Measurements from ENCODE around the gene FAM98B. TPM values are rescaled to one million over a fixed set of nuclear protein-coding genes. Genes with fewer than 3 reads are reported as not detected.
"Not testable (repeated sequence)": the region's sequence is repeated elsewhere in the genome, so short reads cannot be mapped to it uniquely, and the experiment has no call there.

The FAM98B gene
- 64.4 and 66.9 TPM in 2 replicates for total RNA-seq

DNA sequence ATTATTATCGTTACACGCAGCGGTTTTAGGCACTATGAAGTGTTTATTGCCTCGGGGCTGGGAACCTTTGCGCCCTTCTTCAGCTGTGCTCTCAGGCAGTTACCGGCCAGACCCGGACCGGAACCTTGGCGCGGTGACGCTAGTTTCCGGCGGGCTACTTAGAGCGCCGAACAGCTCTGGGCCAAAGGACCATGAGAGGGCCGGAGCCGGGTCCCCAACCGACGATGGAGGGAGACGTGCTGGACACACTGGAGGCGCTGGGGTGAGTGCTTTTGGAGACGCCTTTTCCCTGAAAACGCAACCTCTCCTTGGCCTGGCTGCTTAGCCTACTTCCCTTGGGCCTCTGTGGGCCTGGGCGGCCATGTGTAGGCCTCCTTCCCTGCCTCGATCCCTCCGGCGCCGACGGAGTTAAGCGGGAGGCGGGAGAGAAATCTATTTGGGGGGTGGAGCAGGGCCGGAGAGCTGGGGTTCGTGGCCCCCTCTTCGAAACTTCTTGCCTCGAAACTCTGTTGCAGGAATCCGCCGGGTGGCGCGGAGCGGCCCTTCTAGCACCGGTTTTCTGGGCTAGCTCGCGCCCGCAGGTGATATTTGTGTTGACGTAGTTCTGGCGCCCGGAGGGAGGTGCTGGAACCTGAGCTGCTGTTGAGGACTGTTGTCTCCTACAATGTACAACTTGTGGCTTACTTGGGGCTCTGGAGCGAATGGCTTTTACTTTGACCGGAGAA, at the start of gene FAM98B:
Gene FAM98B (plus strand): TSS at position 157 of the 725 bp plus-strand sequence. CDS start 35 bp downstream, at position 192.
- Mint-ChIP-seq H3K4me3 (peak within 1 kb of the TSS; percentile 96), H3K9me3 (no peaks in the 10 kb centered on the region), H3K36me3 (ENCODE audit: low read depth) (peaks cover 6% of the 10 kb centered on the region), H3K27ac (peak within 1 kb of the TSS; percentile 95), H3K27me3 (ENCODE audit: insufficient read depth) (peaks cover 19% of the 10 kb centered on the region), H3K4me1 (ENCODE audit: low read depth) (peaks cover 22% of the 10 kb centered on the region)
- peak; percentile 85 for DNase-seq (ENCODE audit: low spot score)
- intact Hi-C loops (cut with micrococcal nuclease): loop anchor here (1.0 to 5.0 kb wide), 7 partner anchors 14 to 1478 kb away; partner anchors contain the start of gene EIF2AK4

DNA sequence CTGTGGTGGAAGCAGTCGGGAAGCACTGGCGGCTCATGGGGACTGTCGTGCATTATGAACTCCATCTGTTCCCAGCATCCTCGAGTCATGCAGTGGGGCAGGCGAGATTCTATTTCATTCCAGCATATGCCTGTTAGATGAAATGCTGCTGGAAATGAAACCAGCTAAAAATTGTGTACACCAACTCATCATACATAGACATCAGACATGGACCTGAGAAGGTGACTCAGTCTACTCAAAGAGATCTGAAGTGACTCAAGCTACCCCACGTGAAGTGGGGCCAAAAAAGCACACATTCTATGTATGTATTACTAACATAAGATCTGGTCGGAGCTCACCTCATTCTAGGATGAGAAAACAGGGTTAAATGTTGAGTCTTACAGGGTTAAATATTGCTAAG, 47.5 kb upstream of the FAM98B start:
- no peak overlapping the region for H3K27ac Mint-ChIP-seq
- no peak overlapping the region for H3K4me3 Mint-ChIP-seq
- no peaks in the 10 kb centered on the region for H3K9me3 Mint-ChIP-seq
- no peaks in the 10 kb centered on the region for H3K36me3 Mint-ChIP-seq (ENCODE audit: low read depth)
- intact Hi-C loops (cut with micrococcal nuclease): no loop called here
- peaks cover 17% of the 10 kb centered on the region for H3K27me3 Mint-ChIP-seq (ENCODE audit: insufficient read depth)
- H3K4me1 Mint-ChIP-seq (ENCODE audit: low read depth): no peaks in the 10 kb centered on the region
- no peak for DNase-seq (ENCODE audit: low spot score)

DNA sequence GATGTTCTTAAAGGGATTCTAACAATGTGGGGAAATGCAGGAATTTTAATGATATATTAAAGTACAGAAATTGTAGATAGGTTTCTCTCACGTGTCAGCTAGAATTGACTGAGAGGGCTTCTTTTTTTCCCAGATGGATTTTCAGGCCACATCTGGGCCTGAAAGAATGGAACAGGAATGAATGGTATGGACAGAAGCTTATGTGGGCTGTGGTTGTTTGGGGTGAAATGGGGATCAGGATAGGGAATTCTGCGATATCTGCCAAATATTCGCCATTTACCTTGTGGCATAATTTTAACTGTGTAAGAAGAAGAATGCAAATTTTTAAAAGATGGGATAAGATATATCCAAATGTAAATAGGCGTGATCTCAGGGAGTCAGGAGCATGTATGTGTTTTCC, 45.4 kb upstream of the FAM98B start:
- Mint-ChIP-seq H3K27me3 (ENCODE audit: insufficient read depth) (peaks cover 24% of the 10 kb centered on the region), H3K27ac (no peak overlapping the region), H3K4me1 (ENCODE audit: low read depth) (no peaks in the 10 kb centered on the region), H3K4me3 (no peak overlapping the region), H3K36me3 (ENCODE audit: low read depth) (no peaks in the 10 kb centered on the region), H3K9me3 (no peaks in the 10 kb centered on the region)
- intact Hi-C loops (cut with micrococcal nuclease): no loop called here
- DNase-seq (ENCODE audit: low spot score): no peak

DNA sequence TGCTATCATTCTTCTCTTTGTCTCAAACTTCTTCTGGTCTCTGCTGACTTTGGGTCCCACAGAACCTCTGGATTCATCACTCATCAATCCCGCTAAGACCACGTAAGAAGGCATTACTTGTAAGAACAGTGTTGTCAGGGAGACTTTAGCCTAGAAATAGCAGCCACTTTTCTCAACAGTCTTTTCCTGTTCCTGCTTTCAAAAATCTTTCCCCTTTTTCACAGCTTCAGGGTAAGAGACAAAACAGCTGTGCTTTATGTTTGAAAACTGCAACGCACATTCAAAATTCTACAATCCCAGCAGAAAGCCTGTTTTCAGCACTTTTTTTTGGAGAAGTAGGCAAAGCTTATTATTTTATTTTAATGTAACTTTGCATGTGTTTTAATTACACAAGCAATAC, 42.0 kb upstream of the FAM98B start:
- Mint-ChIP-seq H3K27me3 (ENCODE audit: insufficient read depth) (peaks cover 36% of the 10 kb centered on the region), H3K27ac (no peak overlapping the region), H3K4me3 (no peak overlapping the region), H3K36me3 (ENCODE audit: low read depth) (no peaks in the 10 kb centered on the region), H3K4me1 (ENCODE audit: low read depth) (no peaks in the 10 kb centered on the region), H3K9me3 (no peaks in the 10 kb centered on the region)
- intact Hi-C loops (cut with micrococcal nuclease): no loop called here
- DNase-seq (ENCODE audit: low spot score): no peak

DNA sequence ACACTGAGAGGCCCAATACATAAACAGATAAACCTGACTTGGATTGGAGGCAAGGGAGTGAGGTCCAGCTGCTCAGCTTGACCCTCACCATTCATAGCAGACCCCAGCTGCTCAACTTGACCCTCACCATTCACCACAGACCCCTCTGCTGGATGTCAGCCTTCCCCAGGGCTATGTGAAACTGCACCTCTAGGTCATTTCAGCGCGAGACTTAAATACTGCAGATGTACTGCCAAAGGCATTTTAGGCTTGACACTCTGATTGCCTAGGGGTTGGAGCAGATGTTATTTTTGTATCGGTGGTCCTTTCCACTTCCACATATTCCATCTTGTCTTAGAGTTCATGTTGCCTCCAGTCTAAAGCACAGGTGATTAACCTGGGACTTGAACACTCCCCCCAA, 41.5 kb upstream of the FAM98B start:
- H3K4me3 Mint-ChIP-seq: no peak overlapping the region
- no peaks in the 10 kb centered on the region for H3K36me3 Mint-ChIP-seq (ENCODE audit: low read depth)
- no peak for DNase-seq (ENCODE audit: low spot score)
- intact Hi-C loops (cut with micrococcal nuclease): no loop called here
- H3K27ac Mint-ChIP-seq: no peak overlapping the region
- H3K4me1 Mint-ChIP-seq (ENCODE audit: low read depth): no peaks in the 10 kb centered on the region
- H3K9me3 Mint-ChIP-seq: no peaks in the 10 kb centered on the region
- peaks cover 37% of the 10 kb centered on the region for H3K27me3 Mint-ChIP-seq (ENCODE audit: insufficient read depth)

DNA sequence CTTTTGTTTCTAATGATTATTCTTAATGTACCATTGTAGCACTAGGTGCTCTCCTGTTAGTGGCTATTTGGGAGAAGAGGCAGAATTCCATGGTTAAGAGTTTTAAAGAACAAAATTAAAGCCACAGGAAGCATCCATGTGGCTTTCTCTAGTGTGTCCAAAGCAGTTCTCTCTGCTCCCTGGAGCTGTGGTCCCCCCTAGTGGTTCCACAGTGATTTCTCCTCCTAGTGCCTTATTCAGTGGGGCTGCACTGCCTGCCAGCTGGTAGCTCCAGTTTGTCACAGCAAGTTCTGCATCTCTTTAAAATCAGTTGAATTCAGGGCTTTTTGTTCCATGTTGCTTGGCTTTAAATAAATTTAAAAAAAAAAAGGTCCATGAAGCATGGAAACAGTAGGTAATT, 39.6 kb upstream of the FAM98B start:
- Mint-ChIP-seq H3K4me1 (ENCODE audit: low read depth) (no peaks in the 10 kb centered on the region), H3K9me3 (no peaks in the 10 kb centered on the region), H3K27me3 (ENCODE audit: insufficient read depth) (peaks cover 34% of the 10 kb centered on the region), H3K27ac (no peak overlapping the region), H3K36me3 (ENCODE audit: low read depth) (no peaks in the 10 kb centered on the region), H3K4me3 (no peak overlapping the region)
- intact Hi-C loops (cut with micrococcal nuclease): no loop called here
- no peak for DNase-seq (ENCODE audit: low spot score)

DNA sequence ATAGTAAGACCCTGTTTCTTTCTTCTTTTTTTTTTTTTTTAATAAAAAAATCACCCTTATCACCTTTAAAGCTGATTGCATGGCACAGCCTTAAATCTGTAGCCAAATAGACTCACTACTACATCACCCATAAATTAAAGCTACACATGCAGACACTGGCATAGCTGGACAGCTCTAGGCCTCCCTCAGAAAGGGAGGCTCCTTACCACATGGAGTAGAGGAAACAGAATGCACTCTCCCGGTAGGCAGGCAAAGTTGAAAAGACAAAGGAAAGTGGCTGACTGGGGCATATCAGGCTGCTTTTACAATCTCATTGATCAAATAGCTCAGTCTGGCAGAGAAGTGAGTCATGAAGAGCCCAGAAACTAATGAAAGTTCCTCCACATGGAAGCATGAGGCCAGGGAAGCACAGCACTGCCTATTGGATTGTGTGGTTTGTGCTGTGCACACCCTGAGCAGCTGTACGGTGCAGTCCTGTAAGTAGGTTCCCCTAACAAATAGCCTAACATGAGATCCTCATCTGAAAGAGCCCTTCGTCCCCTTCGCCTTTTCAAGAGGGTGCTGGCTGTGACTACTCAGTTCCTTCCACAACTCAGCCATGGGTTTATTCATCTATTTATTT, 32.7 kb upstream of the FAM98B start:
- Mint-ChIP-seq H3K36me3 (ENCODE audit: low read depth) (peaks cover 3% of the 10 kb centered on the region), H3K27ac (no peak overlapping the region), H3K9me3 (peaks cover 10% of the 10 kb centered on the region), H3K27me3 (ENCODE audit: insufficient read depth) (peaks cover 20% of the 10 kb centered on the region), H3K4me3 (no peak overlapping the region), H3K4me1 (ENCODE audit: low read depth) (peaks cover 33% of the 10 kb centered on the region)
- DNase-seq (ENCODE audit: low spot score): no peak
- intact Hi-C loops (cut with micrococcal nuclease): no loop called here

DNA sequence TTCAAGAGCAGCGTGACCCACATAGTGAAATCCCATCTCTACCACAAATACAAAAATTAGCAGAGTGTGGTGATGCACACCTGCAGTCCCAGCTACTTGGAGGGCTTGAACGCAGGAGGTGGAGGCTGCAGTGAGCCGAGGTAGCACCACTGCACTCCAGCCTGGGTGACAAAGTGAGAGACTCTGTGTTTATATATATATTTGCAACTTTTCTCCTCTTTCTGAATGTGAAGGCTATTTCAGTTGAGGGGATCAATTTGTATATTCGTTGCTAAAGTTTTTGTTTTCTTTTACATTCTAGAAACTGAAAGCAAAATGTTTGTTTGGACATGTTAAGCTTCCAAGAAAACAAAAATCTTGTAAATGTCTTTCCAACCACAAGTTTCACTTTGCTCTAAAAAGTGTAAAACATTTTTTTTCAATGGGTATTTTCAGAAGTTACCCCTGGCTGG, 29.8 kb upstream of the FAM98B start:
- peak overlapping the region; percentile 46 for H3K4me3 Mint-ChIP-seq
- peaks cover 3% of the 10 kb centered on the region for H3K36me3 Mint-ChIP-seq (ENCODE audit: low read depth)
- H3K9me3 Mint-ChIP-seq: peaks cover 10% of the 10 kb centered on the region
- no peak overlapping the region for H3K27ac Mint-ChIP-seq
- intact Hi-C loops (cut with micrococcal nuclease): loop anchor here (1.0 to 2.0 kb wide), 4 partner anchors 17 to 1201 kb away; partner anchors contain the start of gene FAM98B
- H3K27me3 Mint-ChIP-seq (ENCODE audit: insufficient read depth): peaks cover 24% of the 10 kb centered on the region
- peaks cover 40% of the 10 kb centered on the region for H3K4me1 Mint-ChIP-seq (ENCODE audit: low read depth)
- no peak for DNase-seq (ENCODE audit: low spot score)

DNA sequence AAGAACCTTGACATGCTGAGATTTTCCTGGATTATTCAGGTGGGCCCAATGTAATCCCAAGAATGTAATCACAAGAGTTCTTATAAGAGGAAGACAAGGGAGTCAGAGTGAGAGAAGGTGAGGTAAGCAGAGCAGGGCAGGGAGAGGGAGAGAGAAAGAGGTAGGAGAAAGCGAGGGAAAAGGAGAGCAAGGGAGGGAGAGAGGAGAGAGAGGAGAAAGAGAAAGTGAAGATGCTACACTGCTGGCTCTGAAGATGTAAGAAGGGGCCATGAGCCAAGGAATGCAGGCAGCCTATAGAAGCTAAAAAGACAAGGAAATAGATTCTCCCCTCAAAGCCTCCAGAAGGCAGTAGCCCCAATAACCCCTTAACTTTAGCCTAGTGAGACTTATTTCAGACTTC, 28.7 kb upstream of the FAM98B start:
- Mint-ChIP-seq H3K27me3 (ENCODE audit: insufficient read depth) (peaks cover 25% of the 10 kb centered on the region), H3K4me1 (ENCODE audit: low read depth) (peaks cover 40% of the 10 kb centered on the region), H3K36me3 (ENCODE audit: low read depth) (peaks cover 3% of the 10 kb centered on the region), H3K9me3 (peaks cover 10% of the 10 kb centered on the region), H3K27ac (peak overlapping the region; percentile 5), H3K4me3 (no peak overlapping the region)
- DNase-seq (ENCODE audit: low spot score): no peak
- intact Hi-C loops (cut with micrococcal nuclease): loop anchor here (2.0 to 5.0 kb wide), 4 partner anchors 16 to 1200 kb away; no protein-coding TSS in a partner anchor

DNA sequence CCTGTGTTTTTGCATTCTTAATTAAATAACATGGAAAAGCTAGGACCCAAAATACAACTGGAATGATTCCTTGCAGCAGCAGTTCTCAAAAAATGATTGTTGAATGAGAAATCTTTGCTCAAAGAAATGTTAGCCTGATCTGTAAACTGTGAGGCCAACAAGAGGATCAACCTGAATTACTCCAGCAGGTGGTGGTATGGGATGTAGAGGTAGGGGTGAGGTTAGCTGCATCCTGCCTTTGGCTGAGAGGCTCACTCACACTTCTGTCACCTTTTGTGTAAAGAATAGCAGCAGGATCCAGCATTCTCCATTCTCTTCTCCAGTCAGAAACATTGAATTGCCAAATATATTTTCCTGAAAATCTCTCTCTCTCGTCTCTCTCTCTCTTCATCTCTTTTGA, 26.5 kb upstream of the FAM98B start:
- H3K9me3 Mint-ChIP-seq: peaks cover 10% of the 10 kb centered on the region
- peaks cover 36% of the 10 kb centered on the region for H3K27me3 Mint-ChIP-seq (ENCODE audit: insufficient read depth)
- DNase-seq (ENCODE audit: low spot score): no peak
- H3K4me1 Mint-ChIP-seq (ENCODE audit: low read depth): peaks cover 36% of the 10 kb centered on the region
- peaks cover 3% of the 10 kb centered on the region for H3K36me3 Mint-ChIP-seq (ENCODE audit: low read depth)
- intact Hi-C loops (cut with micrococcal nuclease): loop anchor here (5.0 kb wide), 1 partner anchor 715 kb away; no protein-coding TSS in a partner anchor
- H3K27ac Mint-ChIP-seq: no peak overlapping the region
- no peak overlapping the region for H3K4me3 Mint-ChIP-seq

DNA sequence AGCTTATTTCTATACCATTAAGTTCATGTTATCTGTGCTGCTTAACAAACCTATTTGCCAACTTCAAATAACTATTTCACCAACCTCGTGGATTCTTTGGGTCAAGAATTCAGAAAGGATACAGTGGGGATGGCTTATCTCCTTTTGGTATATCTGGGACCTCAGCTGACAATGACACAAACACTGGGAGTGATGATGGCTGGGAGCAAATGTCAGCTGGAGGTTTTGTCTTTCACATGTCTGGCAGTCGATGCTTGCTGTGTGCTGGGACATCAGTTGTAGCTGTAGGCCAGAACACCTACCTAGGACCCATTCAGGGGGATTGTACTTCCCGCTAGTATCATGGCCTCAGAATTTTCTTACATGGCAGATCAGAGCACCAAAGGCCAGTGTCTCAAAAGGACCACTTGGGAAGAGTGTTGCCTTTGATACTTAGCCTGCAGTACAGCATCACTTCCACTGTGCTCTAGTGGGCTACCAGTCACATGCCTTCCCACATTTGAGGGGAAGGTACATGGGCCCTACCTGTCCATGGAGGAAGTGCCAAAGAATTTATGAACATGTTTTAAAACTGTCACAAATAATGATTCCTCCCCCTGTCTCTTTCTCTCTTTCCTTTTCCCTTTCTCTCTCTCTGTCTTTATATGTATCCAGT, 23.7 kb upstream of the FAM98B start:
- H3K27ac Mint-ChIP-seq: no peak overlapping the region
- intact Hi-C loops (cut with micrococcal nuclease): no loop called here
- H3K27me3 Mint-ChIP-seq (ENCODE audit: insufficient read depth): peaks cover 59% of the 10 kb centered on the region

DNA sequence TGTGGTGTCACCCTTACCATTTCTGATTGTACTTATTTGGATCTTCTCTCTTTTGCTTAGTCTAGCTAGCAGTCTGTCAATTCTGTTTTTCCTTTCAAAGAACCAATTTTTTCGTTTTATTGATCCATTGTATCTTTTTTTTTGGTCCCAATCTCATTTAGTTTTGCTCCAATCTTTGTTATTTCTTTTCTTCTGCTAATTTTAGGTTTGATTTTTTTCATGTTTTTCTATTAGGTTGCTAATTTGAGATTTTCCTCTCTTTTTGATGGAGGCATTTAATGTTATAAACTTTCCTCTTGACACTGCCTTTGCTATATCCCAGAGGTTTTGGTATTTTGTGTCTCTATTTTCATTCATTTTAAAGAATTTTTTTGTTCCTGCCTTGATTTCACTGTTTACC, 16.9 kb upstream of the FAM98B start:
- Mint-ChIP-seq H3K4me3 (no peak overlapping the region), H3K27me3 (ENCODE audit: insufficient read depth) (peaks cover 70% of the 10 kb centered on the region), H3K4me1 (ENCODE audit: low read depth) (peaks cover 18% of the 10 kb centered on the region), H3K27ac (no peak overlapping the region), H3K36me3 (ENCODE audit: low read depth) (no peaks in the 10 kb centered on the region), H3K9me3 (no peaks in the 10 kb centered on the region)
- no peak for DNase-seq (ENCODE audit: low spot score)
- intact Hi-C loops (cut with micrococcal nuclease): no loop called here

More for the DNA sequence above, 23.7 kb upstream of the FAM98B start:
- Mint-ChIP-seq H3K4me1 (ENCODE audit: low read depth) (peaks cover 9% of the 10 kb centered on the region), H3K4me3 (no peak overlapping the region), H3K36me3 (ENCODE audit: low read depth) (peaks cover 3% of the 10 kb centered on the region), H3K9me3 (peaks cover 7% of the 10 kb centered on the region)
- no peak for DNase-seq (ENCODE audit: low spot score)

DNA sequence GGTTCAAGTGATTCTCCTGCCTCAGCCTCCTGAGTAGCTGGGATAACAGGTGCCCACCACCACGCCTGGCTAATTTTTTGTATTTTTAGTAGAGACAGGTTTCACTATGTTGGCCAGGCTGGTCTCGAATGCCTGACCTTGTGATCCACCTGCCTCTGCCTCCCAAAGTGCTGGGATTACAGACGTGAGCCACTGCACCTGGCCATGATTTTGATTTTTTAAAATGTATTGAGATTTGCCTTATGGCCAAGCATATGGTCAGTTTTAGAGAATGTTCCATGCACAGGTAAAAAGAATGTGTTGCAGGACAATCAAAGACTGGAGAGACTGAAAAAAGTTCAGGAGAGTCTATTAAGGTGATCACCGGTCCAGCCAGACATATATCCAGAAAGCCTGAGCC, 16.3 kb upstream of the FAM98B start:
- H3K4me3 Mint-ChIP-seq; DNase-seq (ENCODE audit: low spot score); H3K9me3 Mint-ChIP-seq; intact Hi-C loops (cut with micrococcal nuclease); H3K27ac Mint-ChIP-seq; H3K36me3 Mint-ChIP-seq (ENCODE audit: low read depth): not testable (repeated sequence)
- Mint-ChIP-seq H3K4me1 (ENCODE audit: low read depth) (peaks cover 18% of the 10 kb centered on the region), H3K27me3 (ENCODE audit: insufficient read depth) (peaks cover 64% of the 10 kb centered on the region)
